ENCODE data around the gene HGS. TPM values are rescaled to one million over a fixed set of nuclear protein-coding genes. Genes with fewer than 3 reads are reported as not detected.

Gene HGS
- total and polyA plus RNA-seq, 2 of the 13 experiments (the other 11 are each of a cell fraction or from before 2014, with no cell fraction given): 73.3 to 78.1 TPM

DNA sequence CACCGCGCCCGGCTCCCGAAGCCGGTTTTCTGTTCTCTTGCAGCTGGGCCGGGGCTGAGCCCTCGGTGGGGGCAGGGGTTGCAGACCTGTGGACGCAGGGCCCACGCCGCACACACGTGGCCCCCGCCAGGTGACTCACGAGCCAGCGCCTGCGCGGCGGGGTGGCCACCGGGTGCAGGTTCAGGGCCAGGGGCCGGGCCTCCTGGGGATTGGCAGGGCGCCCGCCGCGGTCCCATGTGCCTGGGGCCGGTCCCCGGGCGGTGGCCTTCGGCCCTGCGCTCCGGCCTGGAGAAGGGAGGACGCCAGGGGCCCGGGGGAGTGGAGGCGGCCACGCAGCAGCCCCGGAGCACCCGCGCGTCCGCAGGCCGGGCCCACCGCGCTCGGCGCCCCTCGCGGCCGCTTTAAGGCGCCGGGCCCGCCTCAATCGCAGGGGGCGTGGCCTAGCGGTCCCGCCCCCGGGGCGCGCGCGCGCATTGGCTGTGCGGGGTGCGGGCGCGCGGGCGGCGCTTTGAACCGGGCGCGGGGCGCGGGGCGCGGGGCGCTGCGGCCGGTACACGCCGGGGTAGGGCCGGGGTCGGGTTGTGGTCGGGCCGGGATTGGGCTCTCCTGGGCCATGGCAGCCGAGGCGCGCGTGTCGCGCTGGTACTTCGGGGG is 28.1 kb downstream of the HGS start, which contains the start of gene SLC25A10 (continued):
- TF ChIP-seq KAT7 (CRISPR knock-in tag; IDR thresholded peaks at IDR 0.05; ENCODE audit: borderline replicate concordance): peak; percentile 96
- TF ChIP-seq CC2D1A (CRISPR knock-in tag; IDR thresholded peaks at IDR 0.05): 0 out of 2 replicates have a peak, but pooled peaks have one; percentile 81
- TF ChIP-seq NAIF1 (CRISPR knock-in tag; IDR thresholded peaks at IDR 0.05; ENCODE audit: borderline replicate concordance): peak; percentile 75; the same call in 1 of the 2 replicates

DNA sequence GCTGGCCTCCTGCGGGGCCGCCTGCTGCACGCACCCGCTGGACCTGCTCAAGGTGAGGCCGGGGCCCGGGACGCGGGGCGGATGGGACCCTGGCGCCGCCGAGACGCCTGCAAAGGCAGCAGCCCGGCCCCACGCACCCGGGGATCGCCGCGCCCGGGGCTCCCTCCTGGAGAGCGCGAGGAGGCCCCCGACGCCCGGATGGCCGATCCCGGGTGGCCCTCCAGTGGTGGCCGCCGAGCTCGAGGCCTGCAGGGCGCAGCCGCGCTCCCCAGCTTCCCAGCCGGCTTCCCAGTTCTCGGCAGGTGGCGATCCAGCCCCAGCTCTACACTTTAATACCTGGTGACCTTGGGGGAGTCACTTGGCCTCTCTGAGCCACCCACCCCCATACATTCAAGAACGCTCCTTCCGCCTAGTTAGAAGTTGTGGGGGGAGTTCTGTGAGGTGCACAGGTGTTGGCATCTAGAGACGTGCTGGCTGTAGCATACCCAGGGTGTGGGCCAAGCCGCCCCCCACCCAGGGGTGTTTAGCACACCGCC is 28.7 kb downstream of the HGS start:
- CTCF ChIA-PET (ENCODE audit: low intra/inter-chr PET ratio, low total read pairs): interaction anchor here (0.6 kb wide), 1 partner anchor 154 kb away, joined by 3 read pairs; no protein-coding TSS in a partner anchor
- TF ChIP-seq SALL1 (CRISPR knock-in tag; IDR thresholded peaks at IDR 0.05): peak; percentile 28; the same call in 1 of the 2 replicates
- TF ChIP-seq STAG1 (CRISPR knock-in tag; IDR thresholded peaks at IDR 0.05): peak; percentile 42; the same call in 1 of the 2 replicates
- TF ChIP-seq KDM2A (CRISPR knock-in tag; IDR thresholded peaks at IDR 0.05; ENCODE audit: borderline replicate concordance, low read depth): peak; percentile 0
- no peak for TF ChIP-seq FOXA3 (CRISPR knock-in tag; IDR thresholded peaks at IDR 0.05)
- no peak for TF ChIP-seq GZF1 (CRISPR knock-in tag; IDR thresholded peaks at IDR 0.05)
- no peak for TF ChIP-seq ZNF12 (CRISPR knock-in tag; IDR thresholded peaks at IDR 0.05)
- TF ChIP-seq ZNF235 (CRISPR knock-in tag; IDR thresholded peaks at IDR 0.05; ENCODE audit: borderline replicate concordance): no peak
- TF ChIP-seq ZNF747 (CRISPR knock-in tag; IDR thresholded peaks at IDR 0.05; ENCODE audit: borderline replicate concordance): 0 out of 2 replicates have a peak, but pooled peaks have one; percentile 26
- TF ChIP-seq, protein P1, sequence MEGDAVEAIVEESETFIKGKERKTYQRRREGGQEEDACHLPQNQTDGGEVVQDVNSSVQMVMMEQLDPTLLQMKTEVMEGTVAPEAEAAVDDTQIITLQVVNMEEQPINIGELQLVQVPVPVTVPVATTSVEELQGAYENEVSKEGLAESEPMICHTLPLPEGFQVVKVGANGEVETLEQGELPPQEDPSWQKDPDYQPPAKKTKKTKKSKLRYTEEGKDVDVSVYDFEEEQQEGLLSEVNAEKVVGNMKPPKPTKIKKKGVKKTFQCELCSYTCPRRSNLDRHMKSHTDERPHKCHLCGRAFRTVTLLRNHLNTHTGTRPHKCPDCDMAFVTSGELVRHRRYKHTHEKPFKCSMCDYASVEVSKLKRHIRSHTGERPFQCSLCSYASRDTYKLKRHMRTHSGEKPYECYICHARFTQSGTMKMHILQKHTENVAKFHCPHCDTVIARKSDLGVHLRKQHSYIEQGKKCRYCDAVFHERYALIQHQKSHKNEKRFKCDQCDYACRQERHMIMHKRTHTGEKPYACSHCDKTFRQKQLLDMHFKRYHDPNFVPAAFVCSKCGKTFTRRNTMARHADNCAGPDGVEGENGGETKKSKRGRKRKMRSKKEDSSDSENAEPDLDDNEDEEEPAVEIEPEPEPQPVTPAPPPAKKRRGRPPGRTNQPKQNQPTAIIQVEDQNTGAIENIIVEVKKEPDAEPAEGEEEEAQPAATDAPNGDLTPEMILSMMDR (CRISPR knock-in tag; IDR thresholded peaks at IDR 0.05): peak; percentile 63
- peak; percentile 14; the same call in 1 of the 2 replicates for TF ChIP-seq SPEN (CRISPR knock-in tag; IDR thresholded peaks at IDR 0.05; ENCODE audit: low read depth)
- TF ChIP-seq, protein P2, sequence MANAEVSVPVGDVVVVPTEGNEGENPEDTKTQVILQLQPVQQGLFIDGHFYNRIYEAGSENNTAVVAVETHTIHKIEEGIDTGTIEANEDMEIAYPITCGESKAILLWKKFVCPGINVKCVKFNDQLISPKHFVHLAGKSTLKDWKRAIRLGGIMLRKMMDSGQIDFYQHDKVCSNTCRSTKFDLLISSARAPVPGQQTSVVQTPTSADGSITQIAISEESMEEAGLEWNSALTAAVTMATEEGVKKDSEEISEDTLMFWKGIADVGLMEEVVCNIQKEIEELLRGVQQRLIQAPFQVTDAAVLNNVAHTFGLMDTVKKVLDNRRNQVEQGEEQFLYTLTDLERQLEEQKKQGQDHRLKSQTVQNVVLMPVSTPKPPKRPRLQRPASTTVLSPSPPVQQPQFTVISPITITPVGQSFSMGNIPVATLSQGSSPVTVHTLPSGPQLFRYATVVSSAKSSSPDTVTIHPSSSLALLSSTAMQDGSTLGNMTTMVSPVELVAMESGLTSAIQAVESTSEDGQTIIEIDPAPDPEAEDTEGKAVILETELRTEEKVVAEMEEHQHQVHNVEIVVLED (CRISPR knock-in tag; IDR thresholded peaks at IDR 0.05; ENCODE audit: borderline replicate concordance): 0 out of 2 replicates have a peak, but pooled peaks have one; percentile 8
- TF ChIP-seq RFXANK (CRISPR knock-in tag; IDR thresholded peaks at IDR 0.05): no peak
- TF ChIP-seq ZNF354B (CRISPR knock-in tag; IDR thresholded peaks at IDR 0.05): no peak
- TF ChIP-seq ZBTB42 (CRISPR knock-in tag; IDR thresholded peaks at IDR 0.05): 0 out of 2 replicates have a peak, but pooled peaks have one; percentile 76
- TF ChIP-seq, protein P3, sequence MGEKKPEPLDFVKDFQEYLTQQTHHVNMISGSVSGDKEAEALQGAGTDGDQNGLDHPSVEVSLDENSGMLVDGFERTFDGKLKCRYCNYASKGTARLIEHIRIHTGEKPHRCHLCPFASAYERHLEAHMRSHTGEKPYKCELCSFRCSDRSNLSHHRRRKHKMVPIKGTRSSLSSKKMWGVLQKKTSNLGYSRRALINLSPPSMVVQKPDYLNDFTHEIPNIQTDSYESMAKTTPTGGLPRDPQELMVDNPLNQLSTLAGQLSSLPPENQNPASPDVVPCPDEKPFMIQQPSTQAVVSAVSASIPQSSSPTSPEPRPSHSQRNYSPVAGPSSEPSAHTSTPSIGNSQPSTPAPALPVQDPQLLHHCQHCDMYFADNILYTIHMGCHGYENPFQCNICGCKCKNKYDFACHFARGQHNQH (CRISPR knock-in tag; IDR thresholded peaks at IDR 0.05): no peak

More for the DNA sequence above, 28.7 kb downstream of the HGS start:
- Histone ChIP-seq H3K27ac (ENCODE audit: extremely low read length, insufficient read depth, low read length) (peak overlapping the region; percentile 93), H3K4me2 (ENCODE audit: low read depth, low read length) (peak overlapping the region; percentile 96), H3K9me3 (ENCODE audit: low read length) (no peaks in the 10 kb centered on the region), H3K27me3 (ENCODE audit: control insufficient read depth in 1 of 2, insufficient read depth in 2 of 2, low read length in 2 of 2) (no peaks in the 10 kb centered on the region; a peak in 1 of 5 replicates), H3K4me3 (replicated peaks in 1 of 3; ENCODE audit: insufficient read depth in 1 of 3, low read depth in 2 of 3, low read length in 3 of 3) (peak overlapping the region; percentile 87 to 95 (median 92)), H3K36me3 (replicated peaks in 1 of 2; ENCODE audit: control insufficient read depth in 1 of 2, insufficient read depth in 2 of 2, low read length in 2 of 2) (peaks cover 14 to 36% of the 10 kb centered on the region in 2 experiments), H4K20me1 (ENCODE audit: insufficient read depth, low read length) (no peaks in the 10 kb centered on the region), H3K4me1 (ENCODE audit: insufficient read depth, low read length) (peaks cover 32% of the 10 kb centered on the region), H3K9ac (ENCODE audit: insufficient read depth, low read depth, low read length) (peak overlapping the region; percentile 93), H3K79me2 (ENCODE audit: insufficient read depth, low read length) (peaks cover 31% of the 10 kb centered on the region), H2AFZ (ENCODE audit: low read length) (no peak overlapping the region)
- ATAC-seq: peak; percentile 23
- intact Hi-C loops (cut with micrococcal nuclease; ENCODE audit: unreplicated experiment): loop anchor here (1.0 kb wide), 1 partner anchor 9 kb away; the partner anchor contains the start of gene MRPL12
- DNase-seq (ENCODE audit: low spot score): peak; percentile 46
- no peak for FAIRE-seq
- in situ Hi-C loops (cut with HindIII; ENCODE audit: extremely low pct_ligation_motif_present, low pct_unique_long_range_greater_than_20kb): no loop called here
- POLR2A ChIA-PET: interaction anchor here (1.0 to 6.3 kb wide), 11 partner anchors 9 to 325 kb away, joined by 3 to 143 read pairs (median 14); partner anchors contain the start of genes ARL16, CCDC137, DCXR and HGS
- TSS peak; percentile 38 for BruUV-seq (replicated peaks)
- 2% methylated on average over 8 of the region's 41 CpGs for WGBS (ENCODE audit: low lambda C conversion rate)
